ENCODE measurements around the gene LAG3.

DNA sequence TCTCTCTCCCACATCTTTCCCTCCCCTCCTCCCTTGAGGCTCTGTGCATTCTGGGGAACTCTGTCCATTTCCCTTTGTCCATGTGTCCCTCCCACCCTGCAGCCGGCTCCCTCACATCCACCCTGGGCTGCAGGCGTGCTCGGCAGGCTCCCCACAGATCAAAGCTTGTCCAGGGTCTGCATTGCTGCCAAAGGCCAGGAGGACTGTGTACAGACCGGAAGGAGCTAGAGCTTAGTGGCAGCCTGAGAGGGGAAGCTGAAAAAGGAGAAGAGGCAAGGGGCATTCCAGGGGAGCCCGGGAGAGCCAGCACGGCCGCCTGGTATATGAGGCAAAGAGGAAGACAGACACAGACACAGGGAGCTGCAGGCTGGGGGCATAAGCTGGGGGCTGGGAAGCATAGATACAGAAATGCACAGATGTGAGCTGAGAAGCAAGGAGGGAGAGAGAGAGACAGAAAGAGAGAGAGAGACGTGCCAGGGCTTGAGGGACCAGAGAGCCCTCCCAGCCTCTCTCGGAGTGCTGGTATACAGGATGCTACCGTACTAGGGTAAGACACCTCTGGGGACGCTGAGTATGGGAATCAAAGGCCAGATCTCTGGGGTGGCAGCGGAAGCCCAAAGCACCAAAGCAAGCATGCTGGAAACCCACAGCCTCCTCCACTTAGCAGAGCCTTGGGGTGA lies 20.3 kb downstream of the LAG3 start:
- TF ChIP-seq, protein P1, sequence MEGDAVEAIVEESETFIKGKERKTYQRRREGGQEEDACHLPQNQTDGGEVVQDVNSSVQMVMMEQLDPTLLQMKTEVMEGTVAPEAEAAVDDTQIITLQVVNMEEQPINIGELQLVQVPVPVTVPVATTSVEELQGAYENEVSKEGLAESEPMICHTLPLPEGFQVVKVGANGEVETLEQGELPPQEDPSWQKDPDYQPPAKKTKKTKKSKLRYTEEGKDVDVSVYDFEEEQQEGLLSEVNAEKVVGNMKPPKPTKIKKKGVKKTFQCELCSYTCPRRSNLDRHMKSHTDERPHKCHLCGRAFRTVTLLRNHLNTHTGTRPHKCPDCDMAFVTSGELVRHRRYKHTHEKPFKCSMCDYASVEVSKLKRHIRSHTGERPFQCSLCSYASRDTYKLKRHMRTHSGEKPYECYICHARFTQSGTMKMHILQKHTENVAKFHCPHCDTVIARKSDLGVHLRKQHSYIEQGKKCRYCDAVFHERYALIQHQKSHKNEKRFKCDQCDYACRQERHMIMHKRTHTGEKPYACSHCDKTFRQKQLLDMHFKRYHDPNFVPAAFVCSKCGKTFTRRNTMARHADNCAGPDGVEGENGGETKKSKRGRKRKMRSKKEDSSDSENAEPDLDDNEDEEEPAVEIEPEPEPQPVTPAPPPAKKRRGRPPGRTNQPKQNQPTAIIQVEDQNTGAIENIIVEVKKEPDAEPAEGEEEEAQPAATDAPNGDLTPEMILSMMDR (IDR thresholded peaks at IDR 0.05 in 4 of 5, conservative IDR thresholded peaks at IDR 0.05 in 1 of 5), result no peak
- TF ChIP-seq POLR2A (IDR thresholded peaks at IDR 0.05), result no peak
